GM23338 (cell line): ENCODE results near the gene ATP6V1G3.

Experiments
- JUNB ChIP-seq: IDR thresholded peaks from one replicate; pipeline ENCODE4 v1.6.1; 2016; ENCODE audit warnings: antibody characterized with exemption; ENCODE audit not compliant: unreplicated experiment
- NANOG ChIP-seq: IDR thresholded peaks from 2 replicates; pipeline ENCODE4 v1.6.1; 2016; ENCODE audit warnings: antibody characterized with exemption, borderline replicate concordance
- POLR2AphosphoS5 ChIP-seq: IDR thresholded peaks from 2 replicates; pipeline ENCODE4 v1.6.1; 2016; ENCODE audit warnings: antibody characterized with exemption, low read depth
- ZNF114 ChIP-seq: fragments of 250-450 bp; sonication (Bioruptor Pico); IDR thresholded peaks from 2 replicates; pipeline ENCODE4 v1.5.0; 2020; ENCODE audit warnings: mild to moderate bottlenecking, moderate library complexity
- TF ChIP-seq, protein P1 (sequence below): IDR thresholded peaks from one replicate; pipeline ENCODE4 v1.6.1; 2018; ENCODE audit warnings: antibody characterized with exemption; ENCODE audit not compliant: unreplicated experiment
- TF ChIP-seq, protein P2 (sequence below), 2 experiments: fragments of 200-600 bp in 1 of 2; sonication (generic) in 1 of 2; conservative IDR thresholded peaks; 2 replicates each; pipeline versions ENCODE4 v1.5.1 to v1.6.1; 2016 to 2017; ENCODE audit warnings: antibody characterized with exemption in 2 of 2, low read depth in 2 of 2, mild to moderate bottlenecking in 2 of 2, moderate library complexity in 1 of 2

DNA sequence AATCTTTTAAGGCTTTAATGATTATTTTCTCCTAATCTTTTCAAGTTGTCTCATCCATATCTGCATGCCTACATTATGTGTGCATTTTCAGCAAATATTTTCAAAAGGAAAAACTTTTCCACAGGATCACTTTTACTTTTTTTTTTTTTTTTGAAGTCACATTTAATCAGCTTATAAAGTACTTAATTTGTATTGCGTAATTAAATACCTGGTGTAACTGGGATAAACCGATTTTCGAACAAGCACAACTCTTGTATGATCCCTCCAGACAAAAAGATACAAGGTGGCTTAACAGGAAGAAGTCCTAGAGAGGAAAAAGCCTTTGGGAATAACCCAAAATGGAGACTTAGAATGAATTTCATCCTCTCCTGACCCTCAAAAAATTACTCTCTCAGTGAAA, 1.3 kb upstream of the ATP6V1G3 start:
- TF ChIP-seq JUNB, result no peak
- TF ChIP-seq ZNF114 (CRISPR knock-in tag), result no peak
- TF ChIP-seq, protein P1, sequence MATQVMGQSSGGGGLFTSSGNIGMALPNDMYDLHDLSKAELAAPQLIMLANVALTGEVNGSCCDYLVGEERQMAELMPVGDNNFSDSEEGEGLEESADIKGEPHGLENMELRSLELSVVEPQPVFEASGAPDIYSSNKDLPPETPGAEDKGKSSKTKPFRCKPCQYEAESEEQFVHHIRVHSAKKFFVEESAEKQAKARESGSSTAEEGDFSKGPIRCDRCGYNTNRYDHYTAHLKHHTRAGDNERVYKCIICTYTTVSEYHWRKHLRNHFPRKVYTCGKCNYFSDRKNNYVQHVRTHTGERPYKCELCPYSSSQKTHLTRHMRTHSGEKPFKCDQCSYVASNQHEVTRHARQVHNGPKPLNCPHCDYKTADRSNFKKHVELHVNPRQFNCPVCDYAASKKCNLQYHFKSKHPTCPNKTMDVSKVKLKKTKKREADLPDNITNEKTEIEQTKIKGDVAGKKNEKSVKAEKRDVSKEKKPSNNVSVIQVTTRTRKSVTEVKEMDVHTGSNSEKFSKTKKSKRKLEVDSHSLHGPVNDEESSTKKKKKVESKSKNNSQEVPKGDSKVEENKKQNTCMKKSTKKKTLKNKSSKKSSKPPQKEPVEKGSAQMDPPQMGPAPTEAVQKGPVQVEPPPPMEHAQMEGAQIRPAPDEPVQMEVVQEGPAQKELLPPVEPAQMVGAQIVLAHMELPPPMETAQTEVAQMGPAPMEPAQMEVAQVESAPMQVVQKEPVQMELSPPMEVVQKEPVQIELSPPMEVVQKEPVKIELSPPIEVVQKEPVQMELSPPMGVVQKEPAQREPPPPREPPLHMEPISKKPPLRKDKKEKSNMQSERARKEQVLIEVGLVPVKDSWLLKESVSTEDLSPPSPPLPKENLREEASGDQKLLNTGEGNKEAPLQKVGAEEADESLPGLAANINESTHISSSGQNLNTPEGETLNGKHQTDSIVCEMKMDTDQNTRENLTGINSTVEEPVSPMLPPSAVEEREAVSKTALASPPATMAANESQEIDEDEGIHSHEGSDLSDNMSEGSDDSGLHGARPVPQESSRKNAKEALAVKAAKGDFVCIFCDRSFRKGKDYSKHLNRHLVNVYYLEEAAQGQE, result no peak
- TF ChIP-seq, protein P2, sequence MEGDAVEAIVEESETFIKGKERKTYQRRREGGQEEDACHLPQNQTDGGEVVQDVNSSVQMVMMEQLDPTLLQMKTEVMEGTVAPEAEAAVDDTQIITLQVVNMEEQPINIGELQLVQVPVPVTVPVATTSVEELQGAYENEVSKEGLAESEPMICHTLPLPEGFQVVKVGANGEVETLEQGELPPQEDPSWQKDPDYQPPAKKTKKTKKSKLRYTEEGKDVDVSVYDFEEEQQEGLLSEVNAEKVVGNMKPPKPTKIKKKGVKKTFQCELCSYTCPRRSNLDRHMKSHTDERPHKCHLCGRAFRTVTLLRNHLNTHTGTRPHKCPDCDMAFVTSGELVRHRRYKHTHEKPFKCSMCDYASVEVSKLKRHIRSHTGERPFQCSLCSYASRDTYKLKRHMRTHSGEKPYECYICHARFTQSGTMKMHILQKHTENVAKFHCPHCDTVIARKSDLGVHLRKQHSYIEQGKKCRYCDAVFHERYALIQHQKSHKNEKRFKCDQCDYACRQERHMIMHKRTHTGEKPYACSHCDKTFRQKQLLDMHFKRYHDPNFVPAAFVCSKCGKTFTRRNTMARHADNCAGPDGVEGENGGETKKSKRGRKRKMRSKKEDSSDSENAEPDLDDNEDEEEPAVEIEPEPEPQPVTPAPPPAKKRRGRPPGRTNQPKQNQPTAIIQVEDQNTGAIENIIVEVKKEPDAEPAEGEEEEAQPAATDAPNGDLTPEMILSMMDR (conservative IDR thresholded peaks at IDR 0.05; ENCODE audit: low read depth in 2 of 2), result no peak
- TF ChIP-seq POLR2AphosphoS5, result no peak
- no peak for TF ChIP-seq NANOG
